ENCODE measurements around the gene MED10. TPM values are rescaled to one million over a fixed set of nuclear protein-coding genes. Genes with fewer than 3 reads are reported as not detected.

MED10 gene
- polyA plus RNA-seq, 1 experiment, result 36.6 TPM

GRCh38 chr5:6386271-6386670, 7.9 kb upstream of the MED10 start:
- ChIA-PET CTCF (no interaction called here), POLR2A (no interaction called here)
- H3K27me3 ChIP-seq (ENCODE audit: control insufficient read depth, insufficient read depth, low read length), result peaks cover 2% of the 10 kb centered on the region; the same call in 1 of the 2 replicates
- no peak for TF ChIP-seq CTCF (IDR thresholded peaks at IDR 0.05; ENCODE audit: insufficient read depth, low read depth, low read length)
- H3K4me3 ChIP-seq (ENCODE audit: low read depth, low read length), result no peak overlapping the region
- no peak for DNase-seq (ENCODE audit: low read depth)
- no peaks in the 10 kb centered on the region for H3K36me3 ChIP-seq (ENCODE audit: control insufficient read depth, insufficient read depth, low read length)

- peaks cover 2% of the 10 kb centered on the region; the same call in 1 of the 2 replicates for H3K27me3 ChIP-seq (ENCODE audit: control insufficient read depth, insufficient read depth, low read length)
- ChIA-PET CTCF (no interaction called here), POLR2A (no interaction called here)
- no peak for DNase-seq (ENCODE audit: low read depth)
- no peaks in the 10 kb centered on the region for H3K36me3 ChIP-seq (ENCODE audit: control insufficient read depth, insufficient read depth, low read length)
- H3K4me3 ChIP-seq (ENCODE audit: low read depth, low read length), result no peak overlapping the region
- TF ChIP-seq CTCF (IDR thresholded peaks at IDR 0.05; ENCODE audit: insufficient read depth, low read depth, low read length), result no peak
Observed at GRCh38 chr5:6384856-6385255, 6.5 kb upstream of the MED10 start.

DNA sequence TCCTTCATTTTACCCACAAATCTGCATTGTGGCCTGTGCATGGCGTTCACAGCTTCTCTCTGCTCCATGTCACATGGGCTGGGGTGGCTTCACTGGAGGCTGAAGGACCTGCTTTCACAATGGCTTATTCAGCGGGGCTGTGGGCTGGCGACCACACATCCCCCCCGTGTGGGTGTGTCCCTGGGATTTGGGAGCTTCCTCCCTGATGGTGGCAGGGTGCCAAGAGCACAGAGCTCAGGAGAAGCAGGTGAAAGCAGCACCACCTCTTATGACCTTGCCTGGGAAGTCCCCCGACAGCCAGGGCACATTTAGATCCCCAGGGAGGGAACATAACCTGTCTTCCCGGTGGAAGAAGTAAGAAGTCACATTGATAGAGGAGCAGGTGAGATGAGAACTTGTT, 5.0 kb upstream of the MED10 start:
- Histone ChIP-seq H3K36me3 (ENCODE audit: control insufficient read depth, insufficient read depth, low read length) (no peaks in the 10 kb centered on the region), H3K4me3 (ENCODE audit: low read depth, low read length) (no peak overlapping the region), H3K27me3 (ENCODE audit: control insufficient read depth, insufficient read depth, low read length) (peaks cover 2% of the 10 kb centered on the region; the same call in 1 of the 2 replicates)
- no peak for TF ChIP-seq CTCF (IDR thresholded peaks at IDR 0.05; ENCODE audit: insufficient read depth, low read depth, low read length)
- no peak for DNase-seq (ENCODE audit: low read depth)
- POLR2A ChIA-PET, result no interaction called here
- CTCF ChIA-PET, result no interaction called here

DNA sequence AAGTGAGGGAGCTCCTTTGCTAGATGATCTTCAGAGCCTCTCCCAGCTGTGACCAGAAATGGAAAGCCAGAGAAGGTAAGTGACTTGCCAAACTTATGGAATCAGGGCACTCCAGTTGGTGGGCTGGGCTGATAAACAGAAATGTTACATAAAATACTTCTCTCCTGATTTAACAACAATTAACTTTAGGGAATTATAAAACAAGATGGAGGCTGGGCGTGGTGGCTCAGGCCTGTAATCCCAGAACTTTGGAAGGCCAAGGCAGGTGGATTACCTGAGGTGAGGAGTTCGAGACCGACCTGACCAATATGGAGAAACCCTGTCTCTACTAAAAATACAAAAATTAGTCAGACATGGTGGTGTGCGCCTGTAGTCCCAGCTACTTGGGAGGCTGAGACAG, 899 bp upstream of the MED10 start:
- no peak for TF ChIP-seq CTCF (IDR thresholded peaks at IDR 0.05; ENCODE audit: insufficient read depth, low read depth, low read length)
- DNase-seq (ENCODE audit: low read depth), result no peak
- no peak overlapping the region for H3K4me3 ChIP-seq (ENCODE audit: low read depth, low read length)
- ChIA-PET POLR2A (no interaction called here), CTCF (no interaction called here)
- H3K27me3 ChIP-seq (ENCODE audit: control insufficient read depth, insufficient read depth, low read length), result peaks cover 2% of the 10 kb centered on the region; the same call in 1 of the 2 replicates
- peaks cover 11% of the 10 kb centered on the region for H3K36me3 ChIP-seq (ENCODE audit: control insufficient read depth, insufficient read depth, low read length)

GRCh38 chr5:6378766-6379103, 388 bp upstream of the MED10 start:
- Histone ChIP-seq H3K4me3 (ENCODE audit: low read depth, low read length) (peak overlapping the region; percentile 99), H3K27me3 (ENCODE audit: control insufficient read depth, insufficient read depth, low read length) (peaks cover 2% of the 10 kb centered on the region; the same call in 1 of the 2 replicates), H3K36me3 (ENCODE audit: control insufficient read depth, insufficient read depth, low read length) (peaks cover 11% of the 10 kb centered on the region)
- no peak for TF ChIP-seq CTCF (IDR thresholded peaks at IDR 0.05; ENCODE audit: insufficient read depth, low read depth, low read length)
- DNase-seq (ENCODE audit: low read depth), result no peak
- POLR2A ChIA-PET, result interaction anchor here (0.6 kb wide), 1 partner anchor 12 kb away, joined by 3 read pairs; no protein-coding TSS in a partner anchor
- CTCF ChIA-PET, result no interaction called here
